Skeletal muscle tissue (tissue), 4 donors: Measurements from ENCODE around the gene PYGO2. TPM values are rescaled to one million over a fixed set of nuclear protein-coding genes. Genes with fewer than 3 reads are reported as not detected.
"Not testable (repeated sequence)": the region's sequence is repeated elsewhere in the genome, so short reads cannot be mapped to it uniquely, and the experiment has no call there.

ENCODE experiments used
- H3K27ac ChIP-seq: one replicate; pipeline ENCODE4 v1.7.0; 2013; ENCODE audit warnings: mild to moderate bottlenecking, low read depth, low read length, inconsistent platforms
- H3K27me3 ChIP-seq, 3 donors: one replicate each; pipeline ENCODE4 v1.7.0; 2013; ENCODE audit warnings: low read length in 3 of 3; ENCODE audit not compliant: control insufficient read depth in 3 of 3, insufficient read depth in 3 of 3
- H3K36me3 ChIP-seq, 3 donors: one replicate each; pipeline ENCODE4 v1.7.0; 2013; ENCODE audit warnings: low read length in 3 of 3; ENCODE audit not compliant: control insufficient read depth in 3 of 3, insufficient read depth in 3 of 3
- H3K4me1 ChIP-seq, 3 donors: one replicate each; pipeline ENCODE4 v1.7.0; 2013; ENCODE audit warnings: low read length in 3 of 3, mild to moderate bottlenecking in 3 of 3; ENCODE audit not compliant: control insufficient read depth in 3 of 3, insufficient read depth in 3 of 3
- H3K4me3 ChIP-seq, 3 donors: one replicate each; pipeline ENCODE4 v1.7.0; 2013; ENCODE audit warnings: low read length in 3 of 3
- H3K9ac ChIP-seq, 3 donors: one replicate each; pipeline ENCODE4 v1.7.0; 2013; ENCODE audit warnings: low read length in 3 of 3, mild to moderate bottlenecking in 3 of 3, moderate library complexity in 2 of 3, low read depth in 1 of 3
- H3K9me3 ChIP-seq, 3 donors: one replicate each; pipeline ENCODE4 v1.7.0; 2013; ENCODE audit warnings: low read length in 3 of 3; ENCODE audit not compliant: control insufficient read depth in 3 of 3
- total RNA-seq: library from RNA; depleted of rRNA; stranded (reverse); fragments of >200 nt; gene quantifications from one replicate; pipeline ENCODE4 v1.2.3, GENCODE V29; 2014
- donor health status: Osteomylitis.

PYGO2 gene
- total RNA-seq, 1 donor from 2014 or later = 16.2 TPM

DNA sequence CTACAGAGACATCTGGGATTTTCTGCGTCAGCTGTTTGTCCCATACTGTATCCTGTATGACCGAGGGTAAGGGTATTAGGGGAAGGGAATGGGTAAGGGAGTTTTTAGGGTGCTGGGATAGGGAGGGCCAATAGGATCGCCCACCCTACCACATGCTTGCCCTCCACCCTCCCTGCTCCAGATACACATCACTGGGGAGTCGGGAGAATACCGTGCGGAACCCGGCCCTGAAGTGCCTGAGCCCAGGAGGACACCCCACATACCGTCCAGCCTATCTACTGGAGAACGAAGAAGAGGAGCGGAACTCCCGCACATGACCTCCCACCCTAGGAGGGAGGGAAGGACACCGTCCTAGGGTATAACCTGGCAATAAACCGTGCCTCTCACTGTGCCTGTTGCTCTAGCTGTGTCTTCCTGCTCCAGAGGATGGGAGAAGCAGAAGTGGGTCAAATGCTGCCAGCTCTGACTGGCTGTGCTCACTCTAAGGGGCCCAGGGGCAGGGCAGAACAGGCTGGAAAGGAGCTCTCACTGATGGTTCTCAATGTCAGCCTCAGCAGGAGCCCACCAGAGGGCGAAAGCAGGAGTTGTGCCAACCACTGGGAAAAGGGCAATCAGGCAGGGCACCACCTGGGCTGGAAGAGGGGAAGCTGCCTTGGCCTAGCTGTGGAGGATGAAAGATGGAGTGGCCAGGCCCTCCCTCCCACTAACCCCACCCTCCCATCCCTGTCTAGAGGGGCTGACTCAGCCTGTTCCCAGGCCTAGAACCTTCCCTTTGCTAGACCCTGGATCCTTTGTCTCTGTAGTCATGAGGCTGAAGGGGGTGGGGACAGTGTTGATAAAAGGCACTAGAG, 31.4 kb upstream of the PYGO2 start:
- Histone ChIP-seq H3K9me3 (no peaks in the 10 kb centered on the region), H3K36me3 (peaks cover 22 to 25% (median 25%) of the 10 kb centered on the region in 3 donors), H3K4me1 (peaks cover 0 to 17% (median 2%) of the 10 kb centered on the region in 3 donors), H3K27me3 (no peaks in the 10 kb centered on the region), H3K27ac (no peak overlapping the region), H3K4me3 (no peak overlapping the region), H3K9ac (no peak overlapping the region)

DNA sequence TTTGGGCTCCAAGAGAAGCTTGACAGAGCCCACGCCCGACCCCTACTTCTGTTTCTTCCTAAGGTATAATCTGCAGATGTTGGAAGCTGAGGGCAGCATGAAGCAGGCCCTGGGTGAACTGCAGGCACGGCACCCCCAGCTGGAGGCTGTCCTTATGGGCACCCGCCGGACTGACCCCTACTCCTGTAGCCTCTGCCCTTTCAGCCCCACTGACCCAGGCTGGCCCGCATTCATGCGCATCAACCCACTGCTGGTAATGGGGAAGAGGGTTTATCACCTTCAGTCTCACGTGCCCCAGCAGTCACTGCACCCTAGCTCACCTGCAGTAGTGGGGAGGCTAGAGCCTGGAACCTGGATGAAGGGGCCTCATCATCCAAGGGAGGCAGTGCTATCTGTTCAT, 28.7 kb upstream of the PYGO2 start:
- H3K9ac ChIP-seq = no peak overlapping the region
- H3K27ac ChIP-seq = no peak overlapping the region
- peaks cover 26 to 31% (median 29%) of the 10 kb centered on the region in 3 donors for H3K36me3 ChIP-seq
- H3K9me3 ChIP-seq = no peaks in the 10 kb centered on the region
- no peak overlapping the region for H3K4me3 ChIP-seq
- no peaks in the 10 kb centered on the region for H3K27me3 ChIP-seq
- H3K4me1 ChIP-seq = peaks cover 0 to 21% (median 2%) of the 10 kb centered on the region in 3 donors

DNA sequence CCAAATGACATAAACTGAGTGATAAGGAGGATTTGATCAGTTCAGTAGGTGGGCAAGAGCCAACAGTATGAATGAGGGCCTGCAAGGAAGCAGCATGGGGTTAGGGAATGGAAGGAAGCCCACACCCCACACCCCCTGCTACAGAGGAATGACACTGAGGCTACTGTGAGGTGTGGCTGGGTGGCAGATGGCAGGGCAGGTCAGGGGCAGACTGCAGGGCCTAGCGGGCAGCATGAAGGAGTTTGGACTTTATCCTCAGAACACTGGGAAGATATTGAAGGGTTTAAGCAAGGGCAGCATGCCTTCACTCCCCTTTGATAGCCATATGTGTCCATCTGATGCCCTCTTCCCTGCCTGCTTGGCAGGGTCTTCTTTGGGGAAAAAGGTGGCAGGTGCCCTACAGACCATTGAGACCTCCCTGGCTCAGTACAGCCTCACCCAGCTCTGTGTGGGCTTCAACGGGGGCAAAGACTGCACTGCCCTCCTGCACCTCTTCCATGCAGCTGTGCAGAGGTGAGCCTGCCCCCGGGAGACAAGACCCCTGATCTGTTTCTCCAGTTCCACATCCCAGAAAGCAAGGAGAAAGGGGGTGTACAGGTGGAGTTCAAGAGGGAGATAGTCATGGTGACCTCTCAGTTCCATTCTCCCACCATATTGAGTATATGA, 27.7 kb upstream of the PYGO2 start:
- H3K4me3 ChIP-seq = no peak overlapping the region
- no peaks in the 10 kb centered on the region for H3K9me3 ChIP-seq
- no peak overlapping the region for H3K27ac ChIP-seq
- H3K27me3 ChIP-seq = no peaks in the 10 kb centered on the region
- peaks cover 0 to 21% (median 2%) of the 10 kb centered on the region in 3 donors for H3K4me1 ChIP-seq
- peak overlapping the region in 1 of 3 donors; percentile 35 for H3K9ac ChIP-seq
- peaks cover 26 to 31% (median 29%) of the 10 kb centered on the region in 3 donors for H3K36me3 ChIP-seq

DNA sequence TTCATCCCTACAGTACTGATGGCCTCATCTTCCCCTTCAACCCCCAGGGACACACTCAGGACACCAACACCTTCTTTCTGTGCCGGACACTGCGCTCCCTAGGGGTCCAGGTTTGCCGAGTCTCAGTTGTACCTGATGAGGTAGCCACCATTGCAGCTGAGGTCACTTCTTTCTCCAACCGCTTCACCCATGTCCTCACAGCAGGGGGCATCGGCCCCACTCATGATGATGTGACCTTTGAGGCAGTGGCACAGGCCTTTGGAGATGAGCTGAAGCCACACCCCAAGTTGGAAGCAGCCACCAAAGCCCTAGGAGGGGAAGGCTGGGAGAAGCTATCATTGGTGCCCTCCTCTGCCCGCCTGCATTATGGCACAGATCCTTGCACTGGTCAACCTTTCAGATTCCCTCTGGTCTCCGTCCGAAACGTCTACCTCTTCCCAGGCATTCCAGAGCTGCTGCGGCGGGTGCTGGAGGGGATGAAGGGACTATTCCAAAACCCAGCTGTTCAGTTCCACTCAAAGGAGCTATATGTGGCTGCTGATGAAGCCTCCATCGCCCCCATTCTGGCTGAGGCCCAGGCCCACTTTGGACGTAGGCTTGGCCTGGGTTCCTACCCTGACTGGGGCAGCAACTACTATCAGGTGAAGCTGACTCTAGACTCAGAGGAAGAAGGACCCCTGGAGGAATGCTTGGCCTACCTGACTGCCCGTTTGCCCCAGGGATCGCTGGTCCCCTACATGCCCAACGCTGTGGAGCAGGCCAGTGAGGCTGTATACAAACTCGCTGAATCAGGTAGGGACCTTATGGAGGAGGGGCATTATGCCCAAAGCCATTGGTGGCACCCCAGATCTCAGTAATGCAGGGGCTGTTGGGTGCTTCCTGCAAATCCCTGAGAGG, 26.7 kb upstream of the PYGO2 start:
- Histone ChIP-seq H3K4me3 (no peak overlapping the region), H3K27ac (no peak overlapping the region), H3K27me3 (no peaks in the 10 kb centered on the region), H3K36me3 (peaks cover 26 to 31% (median 29%) of the 10 kb centered on the region in 3 donors), H3K9me3 (no peaks in the 10 kb centered on the region), H3K4me1 (peaks cover 9 to 30% (median 10%) of the 10 kb centered on the region in 3 donors), H3K9ac (no peak overlapping the region)

DNA sequence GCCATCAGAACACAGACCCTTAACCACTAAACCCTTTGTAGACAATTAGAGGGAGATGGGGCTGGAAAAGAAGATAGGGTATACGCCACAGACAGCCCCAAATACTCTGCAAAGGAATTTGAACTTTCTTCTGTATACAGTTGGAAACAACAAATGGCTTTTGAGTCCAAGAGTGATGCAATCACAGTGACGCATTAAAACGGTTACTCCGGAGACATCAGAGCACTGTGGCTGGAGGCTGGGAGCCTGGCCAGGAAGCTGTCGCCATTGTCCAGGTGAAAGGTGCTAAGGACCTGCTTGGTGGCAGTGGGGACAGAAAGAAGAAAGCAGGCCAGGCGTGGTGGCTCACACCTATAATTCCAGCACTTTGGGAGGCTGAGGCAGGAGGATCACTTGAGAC, 25.7 kb upstream of the PYGO2 start:
- Histone ChIP-seq H3K9me3 (no peaks in the 10 kb centered on the region), H3K27ac (no peak overlapping the region)

DNA sequence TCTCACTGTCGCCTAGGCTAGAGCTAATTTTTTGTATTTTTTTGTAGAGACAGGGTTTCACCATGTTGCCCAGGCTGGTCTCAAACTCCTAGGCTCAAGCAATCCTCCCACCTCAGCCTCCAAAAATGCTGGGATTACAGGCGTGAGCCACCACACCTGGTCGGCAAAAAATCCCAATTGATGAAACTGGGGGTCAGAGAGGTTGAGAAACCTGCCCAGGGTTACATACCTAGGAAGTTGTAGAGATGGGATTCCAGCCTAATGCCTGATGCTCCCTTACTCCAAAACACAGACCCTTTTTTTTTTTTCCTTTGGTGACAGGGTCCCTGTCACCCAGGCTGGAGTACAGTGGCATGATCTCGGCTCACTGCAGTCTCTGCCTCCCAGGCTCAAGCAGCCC, 25.2 kb upstream of the PYGO2 start:
- H3K27me3 ChIP-seq, H3K4me3 ChIP-seq, H3K27ac ChIP-seq, H3K9ac ChIP-seq, H3K9me3 ChIP-seq: not testable (repeated sequence)
- H3K36me3 ChIP-seq = peaks cover 24 to 29% (median 26%) of the 10 kb centered on the region in 3 donors
- H3K4me1 ChIP-seq = peaks cover 14 to 37% (median 16%) of the 10 kb centered on the region in 3 donors

More for the DNA sequence above, 25.7 kb upstream of the PYGO2 start:
- H3K27me3 ChIP-seq = no peaks in the 10 kb centered on the region
- H3K4me1 ChIP-seq = peaks cover 13 to 35% (median 14%) of the 10 kb centered on the region in 3 donors
- H3K36me3 ChIP-seq = peaks cover 24 to 29% (median 26%) of the 10 kb centered on the region in 3 donors
- no peak overlapping the region for H3K4me3 ChIP-seq
- H3K9ac ChIP-seq = no peak overlapping the region

DNA sequence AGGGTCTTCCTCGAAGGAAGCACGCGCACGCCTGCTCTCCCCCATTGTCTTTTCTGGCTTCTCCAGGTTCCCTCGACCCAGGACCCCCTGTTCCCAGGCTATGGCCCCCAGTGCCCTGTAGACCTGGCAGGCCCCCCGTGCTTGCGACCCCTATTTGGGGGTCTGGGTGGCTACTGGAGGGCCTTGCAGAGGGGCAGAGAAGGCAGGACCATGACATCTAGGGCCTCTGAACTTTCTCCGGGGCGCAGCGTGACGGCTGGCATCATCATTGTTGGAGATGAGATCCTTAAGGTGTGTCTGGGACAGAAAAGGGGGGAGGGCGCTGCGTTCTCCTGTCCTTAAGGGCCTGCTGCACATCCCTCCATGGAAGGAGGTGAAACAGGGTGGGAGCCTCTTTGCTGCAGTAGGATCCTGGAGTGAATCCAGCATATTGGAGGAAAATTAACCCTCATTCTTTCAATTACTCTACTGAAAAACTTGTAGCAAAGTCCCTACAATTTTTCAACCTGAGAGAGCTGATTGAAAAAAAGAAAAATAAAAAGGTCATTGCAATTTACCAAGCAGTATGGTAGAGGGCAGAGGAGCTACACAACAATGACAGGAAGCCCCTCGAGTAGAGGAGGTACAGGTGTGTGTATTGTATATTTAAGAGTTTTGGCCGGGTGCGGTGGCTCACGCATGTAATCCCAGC, 22.3 kb upstream of the PYGO2 start:
- no peaks in the 10 kb centered on the region for H3K27me3 ChIP-seq
- peaks cover 14 to 28% (median 16%) of the 10 kb centered on the region in 3 donors for H3K4me1 ChIP-seq
- H3K9ac ChIP-seq = peak overlapping the region; percentile 79 to 86 (median 81)
- H3K4me3 ChIP-seq = peak overlapping the region; percentile 76 to 98 (median 90)
- H3K27ac ChIP-seq = peak overlapping the region; percentile 34
- H3K9me3 ChIP-seq = no peaks in the 10 kb centered on the region
- H3K36me3 ChIP-seq = peaks cover 14 to 18% (median 14%) of the 10 kb centered on the region in 3 donors

DNA sequence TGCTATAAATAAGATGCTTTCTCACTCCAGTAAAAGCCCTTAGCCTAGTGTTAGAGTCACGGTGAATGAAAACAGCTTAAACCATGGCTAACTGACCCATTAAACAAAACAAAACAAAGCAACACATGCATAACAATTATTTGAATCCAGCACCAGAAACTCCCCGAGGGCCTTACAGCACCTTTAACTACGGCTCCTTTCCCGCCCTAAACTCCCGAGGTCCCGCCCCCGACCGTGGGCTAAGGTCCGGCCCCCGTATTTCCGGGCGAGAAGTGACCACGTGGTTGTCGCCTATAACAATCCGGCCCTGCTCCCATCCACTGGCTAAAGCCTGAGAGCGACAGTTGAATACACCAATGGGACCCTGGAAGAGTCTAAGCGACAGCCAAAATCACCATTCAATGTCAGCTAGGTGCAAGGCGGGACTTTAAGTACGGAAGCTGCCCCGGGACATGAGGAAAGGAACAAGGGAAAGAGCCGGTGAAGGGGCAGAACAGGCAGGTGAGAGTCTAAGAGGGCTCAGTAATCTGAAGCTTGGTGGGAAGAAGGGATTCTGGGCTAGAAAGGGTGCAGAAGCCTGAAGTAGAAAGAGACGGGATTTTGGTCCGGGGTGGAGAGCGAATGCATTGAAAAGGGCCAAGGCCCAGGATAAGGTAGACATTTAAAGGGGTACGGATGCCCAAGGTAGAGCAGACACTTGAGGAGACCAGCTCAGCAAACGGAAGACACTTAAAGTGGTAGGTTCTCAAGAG, 21.5 kb upstream of the PYGO2 start, which contains the start of gene FLAD1:
Gene FLAD1 (plus strand): TSS at position 448 of the 752 bp plus-strand sequence. CDS start 351 bp downstream, outside the sequence.
- Histone ChIP-seq H3K27me3 (no peaks in the 10 kb centered on the region), H3K9ac (peak within 1 kb of the TSS; percentile 79 to 86 (median 81)), H3K4me3 (peak within 1 kb of the TSS; percentile 76 to 98 (median 90)), H3K36me3 (peaks cover 5 to 14% (median 9%) of the 10 kb centered on the region in 3 donors), H3K9me3 (no peaks in the 10 kb centered on the region), H3K4me1 (peaks cover 12 to 21% (median 16%) of the 10 kb centered on the region in 3 donors), H3K27ac (peak within 1 kb of the TSS; percentile 34)
